HG02763 (cell line): ENCODE measurements around the gene RALA.
"Not testable (repeated sequence)": the region's sequence is repeated elsewhere in the genome, so short reads cannot be mapped to it uniquely, and the experiment has no call there.

ENCODE experiments used
- ATAC-seq: cut with Tn5 transposase; IDR thresholded peaks from one replicate; pipeline ENCODE4 v1.9.1; 2021; ENCODE audit warnings: mild to moderate bottlenecking, moderate library complexity; ENCODE audit not compliant: unreplicated experiment

RALA gene

GRCh38 chr7:39681887-39682441 is 58.6 kb downstream of the RALA start:
- no peak for ATAC-seq

- ATAC-seq = no peak
These were observed 60.0 kb downstream of the RALA start for GRCh38 chr7:39683216-39683845.

- no peak for ATAC-seq
These were observed 63.0 kb downstream of the RALA start for GRCh38 chr7:39686261-39686924.

GRCh38 chr7:39688611-39689480 is 65.5 kb downstream of the RALA start:
- no peak for ATAC-seq

GRCh38 chr7:39691821-39692220 is 68.4 kb downstream of the RALA start:
- no peak for ATAC-seq

GRCh38 chr7:39693086-39693485 is 69.7 kb downstream of the RALA start:
- ATAC-seq = not testable (repeated sequence)

GRCh38 chr7:39693812-39694211 is 70.4 kb downstream of the RALA start:
- ATAC-seq = no peak

- ATAC-seq = no peak
These were observed 72.6 kb downstream of the RALA start for GRCh38 chr7:39695852-39696586.

GRCh38 chr7:39696631-39697030 is 73.3 kb downstream of the RALA start:
- no peak for ATAC-seq

- ATAC-seq = no peak
These were observed 74.1 kb downstream of the RALA start for GRCh38 chr7:39697483-39697882.

GRCh38 chr7:39700165-39700564 is 76.8 kb downstream of the RALA start:
- no peak for ATAC-seq

- no peak for ATAC-seq
These were observed 77.6 kb downstream of the RALA start for GRCh38 chr7:39700932-39701331.

- ATAC-seq = no peak
These were observed 78.8 kb downstream of the RALA start for GRCh38 chr7:39702133-39702532.

- no peak for ATAC-seq
These were observed 79.8 kb downstream of the RALA start for GRCh38 chr7:39703144-39703543.

- no peak for ATAC-seq
These were observed 85.7 kb downstream of the RALA start for GRCh38 chr7:39709029-39709428.

GRCh38 chr7:39709768-39710311 is 86.5 kb downstream of the RALA start:
- no peak for ATAC-seq

GRCh38 chr7:39712751-39713150 is 89.4 kb downstream of the RALA start:
- ATAC-seq = no peak

- no peak for ATAC-seq
These were observed 91.2 kb downstream of the RALA start for GRCh38 chr7:39714447-39715091.

- ATAC-seq = no peak
These were observed 97.2 kb downstream of the RALA start for GRCh38 chr7:39720586-39720985.

GRCh38 chr7:39721345-39721744 is 98.0 kb downstream of the RALA start:
- ATAC-seq = no peak
